ENCODE data around the gene PLA2R1.

GRCh38 chr2:159998243-159998642 lies 64.2 kb downstream of the PLA2R1 start:
- no peak for TF ChIP-seq CREB1 (CRISPR knock-in tag; IDR thresholded peaks at IDR 0.05)
- TF ChIP-seq USF2 (CRISPR knock-in tag; IDR thresholded peaks at IDR 0.05): no peak
- no peak for TF ChIP-seq TEAD4 (CRISPR knock-in tag; IDR thresholded peaks at IDR 0.05)
- TF ChIP-seq CTCF (IDR thresholded peaks at IDR 0.05): no peak
- no peak for TF ChIP-seq JUN (CRISPR knock-in tag; IDR thresholded peaks at IDR 0.05)
- TF ChIP-seq CDX4 (CRISPR knock-in tag; IDR thresholded peaks at IDR 0.05; ENCODE audit: borderline replicate concordance): no peak
- TF ChIP-seq NR3C1 (CRISPR knock-in tag; conservative IDR thresholded peaks at IDR 0.05; ENCODE audit: low read depth): no peak
- TF ChIP-seq PREB (CRISPR knock-in tag; IDR thresholded peaks at IDR 0.05; ENCODE audit: borderline replicate concordance): no peak
- no peak for TF ChIP-seq CBFB (CRISPR knock-in tag; IDR thresholded peaks at IDR 0.05; ENCODE audit: low read depth)
- no peak for TF ChIP-seq ATF3 (CRISPR knock-in tag; conservative IDR thresholded peaks at IDR 0.05)
- TF ChIP-seq ZNF532 (CRISPR knock-in tag; IDR thresholded peaks at IDR 0.05; ENCODE audit: borderline replicate concordance): no peak
- no peak for TF ChIP-seq NFE2L1 (CRISPR knock-in tag; IDR thresholded peaks at IDR 0.05)
- no peak for TF ChIP-seq ATF2 (CRISPR knock-in tag; IDR thresholded peaks at IDR 0.05; ENCODE audit: borderline replicate concordance, low read depth)

Data from WTC11 (cell line).